SK-N-MC (cell line): Measurements from ENCODE around the gene CNNM1.

Source experiments
- EZH2 ChIP-seq: fragments of 200-600 bp; sonication (generic); IDR thresholded peaks from one replicate; pipeline ENCODE4 v1.6.1; 2017; ENCODE audit warnings: antibody characterized with exemption
- FOXP2 ChIP-seq: optimal IDR thresholded peaks from 2 replicates; pipeline ENCODE3; 2011; ENCODE audit warnings: mild to moderate bottlenecking, moderate library complexity; ENCODE audit not compliant: insufficient read depth; ENCODE audit errors: extremely low read length, control extremely low read depth
- POLR2AphosphoS5 ChIP-seq: IDR thresholded peaks from 2 replicates; pipeline ENCODE4 v1.6.1; 2012; ENCODE audit warnings: mild to moderate bottlenecking, low read depth, low read length, borderline replicate concordance

DNA sequence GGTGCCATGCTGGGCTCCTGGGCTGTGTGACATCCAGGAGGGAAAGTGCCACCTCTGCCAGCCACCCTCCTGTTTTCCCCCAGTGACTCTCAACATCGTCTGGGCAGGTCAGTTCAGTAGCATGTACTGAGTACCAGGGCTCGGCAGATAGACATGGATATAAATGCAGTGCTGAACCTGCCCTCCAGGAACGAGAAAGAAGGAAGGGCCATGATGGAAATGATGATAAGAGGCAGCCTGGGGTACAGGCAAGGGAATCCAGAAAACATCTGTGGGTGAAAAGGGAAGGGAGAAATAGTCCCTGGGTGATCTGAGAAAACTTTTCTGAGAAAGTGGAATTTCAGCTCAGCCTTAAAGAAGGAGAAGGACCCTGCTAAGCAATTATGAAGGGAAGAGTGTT, 12.1 kb downstream of the CNNM1 start:
- TF ChIP-seq EZH2 (no peak), POLR2AphosphoS5 (no peak), FOXP2 (no peak)
